ENCODE data around the gene NEURL1. TPM values are rescaled to one million over a fixed set of nuclear protein-coding genes. Genes with fewer than 3 reads are reported as not detected.

The NEURL1 gene
- total and polyA plus RNA-seq, 2 donors (not counting 3 experiments of a cell fraction or from before 2014, with no cell fraction given) = 0.06 to 0.22 TPM

DNA sequence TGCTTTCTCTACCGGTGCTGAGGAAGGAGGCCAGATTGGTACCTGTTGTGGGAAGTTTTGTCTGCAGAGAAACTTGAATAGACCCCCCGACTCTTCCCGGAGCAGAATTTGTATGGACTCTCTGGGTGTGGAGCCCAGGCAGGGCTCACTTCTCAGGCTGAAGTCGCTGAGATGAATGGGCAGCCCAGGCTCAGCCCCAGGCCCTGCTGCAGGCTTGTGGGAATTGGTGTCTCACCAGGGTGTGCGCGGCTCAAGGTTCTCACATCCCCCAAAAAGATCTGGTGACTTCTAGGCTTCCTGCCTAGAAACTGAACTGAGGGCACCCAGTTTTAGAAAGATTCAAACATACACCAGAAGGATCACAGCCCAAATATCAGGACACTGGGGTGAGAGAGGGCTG lies 103.5 kb downstream of the NEURL1 start:
- Histone ChIP-seq H3K4me3 (replicated peaks in 1 of 3; ENCODE audit: insufficient read depth in 1 of 3, low read depth in 1 of 3, low read length in 3 of 3) (no peak overlapping the region), H3K79me2 (ENCODE audit: control insufficient read depth, insufficient read depth, low read length) (no peaks in the 10 kb centered on the region), H2AFZ (ENCODE audit: low read depth, low read length) (no peak overlapping the region), H3K9me1 (replicated peaks; ENCODE audit: control insufficient read depth, extremely low read depth, insufficient read depth, low read length) (no peaks in the 10 kb centered on the region), H4K20me1 (replicated peaks; ENCODE audit: control insufficient read depth, extremely low read depth, insufficient read depth, low read length) (no peaks in the 10 kb centered on the region), H3K9ac (replicated peaks; ENCODE audit: extremely low read depth, insufficient read depth, low read length) (no peak overlapping the region), H3K4me1 (ENCODE audit: control insufficient read depth, extremely low read depth, insufficient read depth, low read length) (peaks cover 17% of the 10 kb centered on the region), H3K36me3 (ENCODE audit: control insufficient read depth in 2 of 2, extremely low read depth in 1 of 2, insufficient read depth in 2 of 2, low read length in 2 of 2) (no peaks in the 10 kb centered on the region), H3K27ac (ENCODE audit: insufficient read depth, low read depth, low read length) (no peak overlapping the region), H3K9me3 (replicated peaks; ENCODE audit: control insufficient read depth, insufficient read depth, low read length) (no peaks in the 10 kb centered on the region), H3K27me3 (ENCODE audit: control insufficient read depth in 2 of 2, insufficient read depth in 2 of 2, low read length in 2 of 2) (no peaks in the 10 kb centered on the region), H3K4me2 (ENCODE audit: insufficient read depth, low read length) (no peak overlapping the region)
- FAIRE-seq = no peak
- BruUV-seq (replicated peaks) = no TSS peak
- no peak for TF ChIP-seq JUN (IDR thresholded peaks at IDR 0.05; ENCODE audit: borderline replicate concordance, insufficient read depth, insufficient read length, low read depth)
- no peak for TF ChIP-seq MAX (IDR thresholded peaks at IDR 0.05; ENCODE audit: insufficient read depth, insufficient read length)
- no peak for TF ChIP-seq GATA2 (IDR thresholded peaks at IDR 0.05; ENCODE audit: insufficient read depth, insufficient read length, low read depth, low read length)
- no peak for TF ChIP-seq FOS (IDR thresholded peaks at IDR 0.05; ENCODE audit: borderline replicate concordance, insufficient read depth, low read length)
- no peak for TF ChIP-seq POLR2A (IDR thresholded peaks at IDR 0.05; ENCODE audit: low read depth, low read length)
- no peak for TF ChIP-seq MYC (IDR thresholded peaks at IDR 0.05; ENCODE audit: low read depth, low read length)
- no peak for TF ChIP-seq CTCF (IDR thresholded peaks at IDR 0.05; ENCODE audit: extremely low read depth in 1 of 2, insufficient read depth in 1 of 2, low read depth in 1 of 2, low read length in 2 of 2)
- no peak for TF ChIP-seq EZH2 (IDR thresholded peaks at IDR 0.05; ENCODE audit: borderline replicate concordance, low read depth, low read length, severe bottlenecking)
- no peak for TF ChIP-seq POLR2AphosphoS5 (IDR thresholded peaks at IDR 0.05; ENCODE audit: insufficient read depth, low read depth, low read length)
- dilution Hi-C loops (cut with MboI; ENCODE audit: extremely low pct_ligation_motif_present, low sequenced_read_pairs) = no loop called here
- POLR2A ChIA-PET = no interaction called here
- CTCF ChIA-PET = interaction anchor here (0.6 to 3.2 kb wide), 2 partner anchors 90 to 783 kb away, joined by 4 to 65 read pairs; no protein-coding TSS in a partner anchor
- no peak for DNase-seq (ENCODE audit: low read depth, low spot score)
- intact Hi-C loops (cut with micrococcal nuclease) = no loop called here

Data from endothelial cell of umbilical vein (primary cell).